Measurements from ENCODE around the gene TIMP4. TPM values are rescaled to one million over a fixed set of nuclear protein-coding genes. Genes with fewer than 3 reads are reported as not detected.

TIMP4 gene
- total RNA-seq, 1 experiment from 2014 or later: 0.46 TPM

Other genes starting within 250 kb of the TIMP4 start
- gene SYN2, start 154.5 kb downstream of the TIMP4 start, total RNA-seq (2014; rRNA removed): not detected in 2 replicates
- gene PPARG, start 130.2 kb upstream of the TIMP4 start, total RNA-seq (2014; rRNA removed): 6.5 and 8.8 TPM in 2 replicates

All from LHCN-M2 (cell line).